Middle frontal gyrus (tissue), 1 donor: ENCODE data around the gene UFL1.

ENCODE experiments used
- DNase-seq: peaks from one replicate; pipeline ENCODE4 v3.0.0-alpha.2; 2015; ENCODE audit warnings: low spot score; ENCODE audit errors: extremely low spot score

The UFL1 gene

GRCh38 chr6:96571551-96571950 lies 49.9 kb downstream of the UFL1 start:
- no peak for DNase-seq

- DNase-seq = no peak
Measured at GRCh38 chr6:96575359-96575758, 53.8 kb downstream of the UFL1 start.

- DNase-seq = no peak
Measured at GRCh38 chr6:96576221-96576620, 54.6 kb downstream of the UFL1 start.

GRCh38 chr6:96582021-96582420 lies 60.4 kb downstream of the UFL1 start:
- no peak for DNase-seq

- DNase-seq = no peak
Measured at GRCh38 chr6:96582436-96582835, 60.8 kb downstream of the UFL1 start.

GRCh38 chr6:96604420-96604819 lies 82.8 kb downstream of the UFL1 start:
- DNase-seq = no peak
